Common myeloid progenitor, CD34-positive (primary cell): Measurements from ENCODE around the gene UGT3A1. TPM values are rescaled to one million over a fixed set of nuclear protein-coding genes. Genes with fewer than 3 reads are reported as not detected.
"Not testable (repeated sequence)": the region's sequence is repeated elsewhere in the genome, so short reads cannot be mapped to it uniquely, and the experiment has no call there.

Source experiments
- CTCF ChIA-PET: fragments of 350-600 bp; sonication (Branson Sonifier 250); formaldehyde crosslinking; loops from one replicate; lab custom pipeline; 2021; ENCODE audit warnings: antibody characterized with exemption; lab: Charles Lee
- POLR2A ChIA-PET: fragments of 350-600 bp; sonication (Branson Sonifier 250); formaldehyde crosslinking; loops from one replicate; lab custom pipeline; 2021; ENCODE audit warnings: antibody characterized with exemption; lab: Charles Lee
- DNase-seq, 3 donors: peaks; one replicate each; pipeline versions ENCODE4 v3.0.0 to v3.0.0-alpha.2; 2013
- H3K27ac ChIP-seq, 2 experiments: 1 replicate in 1 of 2; 2 replicates in 1 of 2; pipeline ENCODE4 v1.7.0; 2013; ENCODE audit warnings: inconsistent platforms in 2 of 2, low read length in 2 of 2, mild to moderate bottlenecking in 2 of 2, low read depth in 1 of 2, moderate library complexity in 1 of 2; ENCODE audit not compliant: severe bottlenecking in 2 of 2, insufficient read depth in 1 of 2, poor library complexity in 1 of 2
- H3K27me3 ChIP-seq, 5 experiments: replicated peaks in 2 of 5; 1 replicate in 3 of 5; 2 replicates in 2 of 5; pipeline versions ENCODE4 v1.6.1 to v1.7.0; 2013; ENCODE audit warnings: low read length in 4 of 5, mild to moderate bottlenecking in 2 of 5, moderate library complexity in 2 of 5, inconsistent platforms in 1 of 5; ENCODE audit not compliant: insufficient read depth in 5 of 5, control insufficient read depth in 4 of 5
- H3K36me3 ChIP-seq, 4 experiments: 1 replicate in 2 of 4; 2 replicates in 2 of 4; pipeline versions ENCODE4 v1.6.1 to v1.7.0; 2013; ENCODE audit warnings: low read length in 3 of 4, control low read depth in 1 of 4, mild to moderate bottlenecking in 1 of 4; ENCODE audit not compliant: control insufficient read depth in 4 of 4, insufficient read depth in 4 of 4
- H3K4me1 ChIP-seq, 4 experiments: 1 replicate in 3 of 4; 2 replicates in 1 of 4; pipeline versions ENCODE4 v1.6.1 to v1.7.1; 2013; ENCODE audit warnings: low read length in 3 of 4, mild to moderate bottlenecking in 3 of 4, control low read depth in 1 of 4, inconsistent platforms in 1 of 4, moderate library complexity in 1 of 4; ENCODE audit not compliant: control insufficient read depth in 4 of 4, insufficient read depth in 4 of 4; ENCODE audit errors: control extremely low read depth in 1 of 4
- H3K4me3 ChIP-seq, 7 experiments: 1 replicate in 4 of 7; 2 replicates in 3 of 7; pipeline versions ENCODE4 v1.5.1 to v1.7.0; 2013; ENCODE audit warnings: mild to moderate bottlenecking in 7 of 7, low read length in 6 of 7, moderate library complexity in 6 of 7, inconsistent platforms in 2 of 7, low read depth in 2 of 7, control low read depth in 1 of 7; ENCODE audit not compliant: insufficient read depth in 4 of 7, control insufficient read depth in 1 of 7; ENCODE audit errors: extremely low read depth in 1 of 7
- H3K9me3 ChIP-seq, 5 experiments: 1 replicate in 4 of 5; 2 replicates in 1 of 5; pipeline versions ENCODE4 v1.6.1 to v1.7.1; 2013; ENCODE audit warnings: low read length in 4 of 5, mild to moderate bottlenecking in 2 of 5, inconsistent platforms in 1 of 5, low read depth in 1 of 5, moderate library complexity in 1 of 5; ENCODE audit not compliant: control insufficient read depth in 4 of 5, insufficient read depth in 2 of 5; ENCODE audit errors: control extremely low read depth in 1 of 5
- WGBS: methylation state at CpG from one replicate; pipeline ENCODE4 v1.1.5; 2013; ENCODE audit not compliant: insufficient coverage; 5-methylcytosine and 5-hydroxymethylcytosine counted together
- polyA plus RNA-seq: library from polyadenylated mRNA; unstranded; fragments of 120-200 nt; gene quantifications from one replicate; pipeline ENCODE4 v1.2.1, GENCODE V29; 2013

Gene UGT3A1, protein sequence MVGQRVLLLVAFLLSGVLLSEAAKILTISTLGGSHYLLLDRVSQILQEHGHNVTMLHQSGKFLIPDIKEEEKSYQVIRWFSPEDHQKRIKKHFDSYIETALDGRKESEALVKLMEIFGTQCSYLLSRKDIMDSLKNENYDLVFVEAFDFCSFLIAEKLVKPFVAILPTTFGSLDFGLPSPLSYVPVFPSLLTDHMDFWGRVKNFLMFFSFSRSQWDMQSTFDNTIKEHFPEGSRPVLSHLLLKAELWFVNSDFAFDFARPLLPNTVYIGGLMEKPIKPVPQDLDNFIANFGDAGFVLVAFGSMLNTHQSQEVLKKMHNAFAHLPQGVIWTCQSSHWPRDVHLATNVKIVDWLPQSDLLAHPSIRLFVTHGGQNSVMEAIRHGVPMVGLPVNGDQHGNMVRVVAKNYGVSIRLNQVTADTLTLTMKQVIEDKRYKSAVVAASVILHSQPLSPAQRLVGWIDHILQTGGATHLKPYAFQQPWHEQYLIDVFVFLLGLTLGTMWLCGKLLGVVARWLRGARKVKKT
- not detected for polyA plus RNA-seq

DNA sequence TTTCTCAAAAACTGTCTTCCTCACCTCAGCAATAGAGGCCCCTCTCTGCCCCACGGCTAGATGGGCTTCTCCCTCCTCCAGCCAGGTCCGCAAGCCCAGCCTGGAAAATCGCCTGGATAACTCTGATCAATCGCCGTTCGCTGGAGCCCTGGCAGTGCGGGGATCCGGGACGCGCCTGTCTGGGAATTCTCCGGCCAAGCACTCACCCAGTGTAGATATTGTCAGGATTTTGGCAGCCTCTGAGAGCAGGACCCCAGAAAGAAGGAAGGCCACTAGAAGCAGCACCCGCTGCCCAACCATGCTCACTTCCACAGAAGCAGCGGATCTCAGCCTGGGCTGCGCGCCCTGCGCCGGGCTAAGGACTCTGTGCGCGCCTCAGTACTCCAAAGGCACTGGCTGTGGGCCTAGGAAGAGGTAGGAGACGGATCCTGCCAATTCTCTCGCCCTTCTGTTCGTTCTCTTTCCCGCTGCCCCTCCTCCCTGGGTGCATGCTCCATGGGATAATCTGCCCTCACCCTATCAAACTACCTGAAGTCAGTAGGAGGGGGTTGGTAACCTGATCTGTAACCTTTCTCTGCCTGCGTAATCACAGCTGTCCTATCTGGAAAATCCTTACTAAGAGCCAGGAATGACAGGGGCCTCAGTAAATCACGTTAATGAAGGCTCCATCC is at the start of gene UGT3A1:
Gene UGT3A1, minus strand, starts transcription at position 450 of the 671 bp plus-strand sequence. Its CDS starts 150 bp downstream, at position 300.
- H3K9me3 ChIP-seq: peaks cover 0 to 2% (median 0%) of the 10 kb centered on the region in 5 experiments
- peaks cover 9 to 38% (median 16%) of the 10 kb centered on the region in 5 experiments for H3K27me3 ChIP-seq
- H3K27ac ChIP-seq: no peak within 1 kb of the TSS
- ChIA-PET CTCF (no interaction called here), POLR2A (no interaction called here)
- no peaks in the 10 kb centered on the region for H3K4me1 ChIP-seq
- DNase-seq: no peak
- no peak within 1 kb of the TSS for H3K4me3 ChIP-seq
- H3K36me3 ChIP-seq: no peaks in the 10 kb centered on the region
- WGBS: 27% methylated on average over 20 of the region's 25 CpGs

DNA sequence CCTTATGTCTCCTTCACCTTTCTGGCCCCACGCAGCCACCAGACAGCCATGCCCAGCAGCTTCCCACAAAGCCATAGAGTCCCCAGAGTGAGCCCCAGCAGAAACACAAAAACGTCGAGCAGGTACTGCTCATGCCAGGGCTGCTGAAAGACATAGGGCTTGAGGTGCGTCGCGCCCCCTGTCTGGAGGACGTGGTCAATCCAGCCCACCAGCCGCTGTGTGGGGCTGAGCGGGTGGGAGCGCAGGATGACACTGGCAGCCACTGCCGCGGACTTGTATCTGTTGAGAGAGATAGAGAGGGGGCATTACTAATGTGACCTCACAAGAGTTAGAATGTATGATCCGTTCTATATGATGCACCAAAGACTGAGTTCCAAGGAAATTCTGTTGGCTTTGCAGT is 44.5 kb upstream of the UGT3A1 start:
- peaks cover 0 to 4% (median 0%) of the 10 kb centered on the region in 5 experiments for H3K27me3 ChIP-seq
- no peak overlapping the region for H3K27ac ChIP-seq
- H3K36me3 ChIP-seq: no peaks in the 10 kb centered on the region
- no peak overlapping the region for H3K4me3 ChIP-seq
- no peaks in the 10 kb centered on the region for H3K4me1 ChIP-seq
- peaks cover 0 to 5% (median 0%) of the 10 kb centered on the region in 5 experiments for H3K9me3 ChIP-seq
- ChIA-PET CTCF (no interaction called here), POLR2A (no interaction called here)
- no peak for DNase-seq
- WGBS: 97% methylated on average over 12 of the region's 13 CpGs

DNA sequence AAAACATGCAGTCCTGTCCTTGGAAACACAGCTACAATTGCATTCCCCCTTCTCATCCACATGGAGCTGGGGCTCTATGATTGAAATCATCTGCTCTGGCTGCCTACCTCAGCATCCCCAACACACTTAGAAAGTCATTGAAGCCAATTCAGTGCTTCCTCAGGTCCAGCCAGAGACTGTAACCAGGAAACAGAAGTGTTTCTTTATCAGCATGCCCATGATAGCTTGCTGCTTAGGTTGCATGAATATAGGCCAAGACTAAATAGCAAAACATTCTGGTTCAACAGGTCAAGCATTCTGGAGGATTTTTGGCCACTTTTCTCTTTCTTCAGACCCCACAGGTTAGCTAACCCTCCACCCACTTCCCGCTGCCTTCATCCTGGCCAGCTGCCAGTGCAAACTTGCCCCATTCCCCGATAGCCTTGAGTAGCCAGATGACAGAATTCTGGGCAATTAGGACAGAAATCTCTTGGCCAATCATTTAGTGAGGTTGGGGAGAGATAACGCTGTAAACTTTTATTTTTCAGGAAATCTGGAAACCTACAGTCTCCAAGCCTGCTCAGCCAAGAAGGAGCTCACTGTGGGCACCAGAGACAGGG is 43.4 kb upstream of the UGT3A1 start:
- not testable (repeated sequence) for DNase-seq
- 100% methylated on average over 3 of the region's 3 CpGs for WGBS

DNA sequence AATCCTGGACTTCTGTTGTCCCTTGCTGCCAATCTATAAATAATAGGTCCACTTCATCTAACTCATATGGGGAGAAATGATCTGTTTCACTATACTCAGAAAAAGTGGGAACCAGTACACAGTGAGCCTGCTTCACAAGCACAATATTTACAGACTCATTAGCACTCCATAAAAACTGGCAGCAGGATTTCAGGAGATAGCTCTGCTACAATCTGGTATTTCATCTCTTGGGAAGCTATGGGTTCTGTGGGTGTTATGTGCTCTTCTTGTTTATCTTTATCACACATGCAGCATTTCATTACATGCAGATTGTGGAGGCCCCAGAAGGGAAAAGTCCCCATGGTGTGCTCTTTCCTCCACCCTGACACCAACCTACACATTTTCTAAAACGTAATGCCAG is 42.3 kb upstream of the UGT3A1 start:
- ChIA-PET CTCF (no interaction called here), POLR2A (no interaction called here)
- Histone ChIP-seq H3K27me3 (peaks cover 0 to 2% (median 0%) of the 10 kb centered on the region in 5 experiments), H3K4me3 (no peak overlapping the region), H3K4me1 (no peaks in the 10 kb centered on the region), H3K27ac (no peak overlapping the region), H3K36me3 (no peaks in the 10 kb centered on the region), H3K9me3 (peaks cover 0 to 2% (median 0%) of the 10 kb centered on the region in 5 experiments)
- no peak for DNase-seq
- no CpG with 5 or more reads among the region's 1 CpG for WGBS

More for the DNA sequence above, 43.4 kb upstream of the UGT3A1 start:
- POLR2A ChIA-PET, H3K4me3 ChIP-seq, CTCF ChIA-PET, H3K4me1 ChIP-seq, H3K27ac ChIP-seq, H3K9me3 ChIP-seq, H3K36me3 ChIP-seq, H3K27me3 ChIP-seq: not testable (repeated sequence)

DNA sequence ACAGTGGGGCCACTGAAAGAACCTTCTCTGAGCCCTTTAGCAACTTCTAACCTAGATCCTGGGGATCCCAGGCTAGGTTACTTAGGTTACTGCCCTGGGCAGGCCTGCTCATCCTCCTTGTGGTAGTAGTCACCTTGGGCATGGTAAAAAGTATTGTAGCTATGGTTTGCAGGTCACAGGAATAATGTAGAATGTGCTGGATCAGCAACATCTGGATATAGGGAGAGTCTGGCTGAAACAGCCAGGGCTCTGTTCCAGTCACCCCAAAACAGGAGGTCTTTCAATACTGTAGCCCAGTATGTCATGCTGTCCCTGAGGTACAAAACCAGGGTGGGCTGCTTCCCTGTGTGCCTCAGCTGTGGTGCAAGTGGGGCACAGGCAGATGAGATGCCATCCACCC is 41.9 kb upstream of the UGT3A1 start:
- CTCF ChIA-PET: no interaction called here

DNA sequence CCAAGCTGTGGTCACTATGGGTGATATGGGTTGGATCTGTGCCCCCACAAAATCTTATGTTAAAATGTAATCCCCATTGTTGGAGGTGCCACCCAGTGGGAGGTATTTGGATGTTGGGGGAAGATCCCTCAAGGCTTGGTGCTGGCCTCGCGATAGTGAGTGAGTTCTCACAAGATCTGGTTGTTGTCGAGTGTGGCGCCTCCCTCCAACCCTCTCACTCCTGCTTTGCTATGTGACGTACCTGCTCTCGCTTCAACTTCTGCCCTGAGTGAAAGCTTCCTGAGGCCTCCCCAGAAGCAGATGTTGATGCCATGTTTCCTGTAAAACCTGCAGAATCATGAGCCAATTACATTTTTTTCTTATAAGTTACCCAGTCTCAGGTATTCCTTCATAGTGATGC is 40.0 kb upstream of the UGT3A1 start:
- Histone ChIP-seq H3K9me3 (peaks cover 0 to 5% (median 0%) of the 10 kb centered on the region in 5 experiments), H3K4me1 (no peaks in the 10 kb centered on the region), H3K27ac (no peak overlapping the region), H3K27me3 (no peaks in the 10 kb centered on the region), H3K4me3 (no peak overlapping the region), H3K36me3 (no peaks in the 10 kb centered on the region)
- ChIA-PET POLR2A (no interaction called here), CTCF (no interaction called here)
- 91% methylated on average over 6 of the region's 6 CpGs for WGBS
- DNase-seq: no peak

More for the DNA sequence above, 41.9 kb upstream of the UGT3A1 start:
- no peak for DNase-seq
- Histone ChIP-seq H3K36me3 (no peaks in the 10 kb centered on the region), H3K27me3 (no peaks in the 10 kb centered on the region), H3K9me3 (peaks cover 0 to 2% (median 0%) of the 10 kb centered on the region in 5 experiments), H3K27ac (no peak overlapping the region), H3K4me3 (no peak overlapping the region), H3K4me1 (no peaks in the 10 kb centered on the region)
- POLR2A ChIA-PET: no interaction called here
